NCI-H1048 (cell line): ENCODE results near the gene GNAQ.
"Not testable (repeated sequence)": the region's sequence is repeated elsewhere in the genome, so short reads cannot be mapped to it uniquely, and the experiment has no call there.

Experiments
- DNase-seq: peaks from one replicate; lab custom pipeline; 2025; lab: John Stamatoyannopoulos, UW

Gene GNAQ

DNA sequence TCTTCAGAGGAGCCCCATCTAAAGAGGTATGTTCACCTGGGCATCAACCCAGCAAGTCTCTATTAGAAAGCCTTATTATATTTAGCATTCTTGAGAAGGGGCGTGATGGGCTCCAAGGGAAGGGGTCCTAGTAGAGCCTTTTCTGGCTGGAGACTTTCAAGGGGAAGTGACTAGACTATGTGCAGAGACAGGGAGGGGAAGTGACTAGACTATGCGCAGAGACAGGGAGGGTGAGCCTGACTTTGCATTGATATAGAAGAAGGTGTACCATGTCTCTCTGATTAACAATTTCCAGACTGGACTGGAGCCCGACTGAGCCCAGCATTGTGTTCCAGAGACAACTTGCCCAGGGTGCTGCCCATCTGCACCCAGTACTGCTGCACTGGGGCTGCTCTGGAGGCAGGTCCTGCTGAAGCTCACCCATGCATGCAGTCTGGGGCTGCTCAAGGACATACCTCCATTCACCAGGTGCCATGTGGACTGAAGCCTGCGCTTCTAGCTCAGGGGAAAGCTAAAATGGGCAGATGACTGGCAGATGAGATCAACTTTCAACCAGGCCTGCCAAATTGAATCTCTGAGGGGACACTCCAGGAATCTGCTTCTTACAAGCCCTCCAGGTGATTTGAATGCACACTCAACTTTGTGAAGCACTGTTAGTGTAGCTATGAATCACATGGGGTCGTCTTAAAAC lies 300.5 kb downstream of the GNAQ start:
- DNase-seq = no peak

DNA sequence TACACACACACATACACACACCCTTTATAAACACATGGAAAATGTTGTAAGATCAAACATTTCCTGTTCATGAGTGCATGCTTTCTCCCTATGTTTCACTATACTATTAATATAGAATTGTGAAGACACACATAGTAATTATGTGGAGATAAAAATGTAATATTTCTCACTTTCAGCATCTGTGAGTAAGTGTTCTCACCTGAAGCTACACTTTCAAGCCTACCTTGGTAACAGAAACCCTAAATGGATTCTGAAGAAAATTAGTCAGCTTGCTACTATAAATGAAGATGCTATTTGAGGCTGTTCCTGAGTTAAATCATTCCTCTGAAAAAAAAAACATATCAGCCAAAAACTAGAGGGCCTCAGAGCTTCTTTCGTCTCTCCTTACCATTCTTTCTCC lies 302.4 kb downstream of the GNAQ start:
- no peak for DNase-seq

DNA sequence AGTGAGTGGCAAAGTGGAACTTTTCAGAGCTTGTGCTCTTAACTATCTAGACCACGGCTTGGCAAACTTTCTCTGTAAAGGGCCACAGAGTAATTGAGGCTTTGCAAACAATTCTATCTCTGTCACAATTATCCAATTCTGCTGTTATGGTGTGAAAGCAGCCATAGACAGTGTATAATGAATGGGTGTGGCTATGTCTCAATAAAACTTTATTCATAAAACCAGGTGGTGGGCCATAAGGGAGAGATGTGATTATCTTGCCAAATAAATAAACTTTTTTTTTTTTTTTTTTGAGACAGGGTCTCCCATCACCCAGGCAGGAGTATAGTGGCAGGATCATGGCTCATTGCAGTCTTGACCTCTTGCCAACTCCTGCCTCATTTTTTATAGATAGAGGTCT lies 304.8 kb downstream of the GNAQ start:
- no peak for DNase-seq

DNA sequence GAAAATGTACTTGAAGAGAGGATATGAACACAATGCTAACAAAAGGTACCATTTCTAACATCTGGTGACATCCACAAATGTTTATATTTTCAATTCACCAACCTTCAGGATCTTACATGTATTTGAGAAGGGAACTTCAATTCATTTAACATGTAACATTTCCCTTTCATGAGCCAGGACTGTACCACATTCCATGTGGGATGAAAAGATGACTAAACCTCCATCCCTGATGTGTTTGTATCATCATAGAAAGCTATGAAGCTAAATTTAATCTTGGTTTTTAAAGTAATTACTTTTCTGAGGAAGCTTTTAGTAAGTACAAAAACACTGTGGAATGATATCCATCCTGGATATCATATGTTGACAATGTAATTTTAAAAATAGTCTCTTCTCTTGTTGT lies 305.3 kb downstream of the GNAQ start:
- DNase-seq = no peak

DNA sequence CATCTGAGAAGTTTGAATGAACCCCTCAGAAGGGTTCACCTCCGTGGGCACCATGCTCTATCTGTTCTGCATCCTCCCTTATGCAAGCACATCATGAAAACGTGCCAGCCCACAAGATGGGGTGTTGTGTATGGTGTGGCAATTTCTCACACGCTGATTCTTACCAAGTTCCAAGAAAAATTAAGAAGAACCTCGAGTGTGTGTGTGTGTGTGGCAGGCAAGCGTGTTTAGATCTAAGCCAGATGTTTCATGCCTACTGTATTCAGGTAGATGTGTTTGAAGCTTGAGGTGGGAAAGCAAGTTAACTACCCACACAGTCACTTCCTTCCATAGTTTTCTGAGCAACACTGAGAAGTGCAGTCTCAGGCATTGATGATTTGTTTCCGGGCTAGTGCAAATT lies 305.8 kb downstream of the GNAQ start:
- DNase-seq = no peak

DNA sequence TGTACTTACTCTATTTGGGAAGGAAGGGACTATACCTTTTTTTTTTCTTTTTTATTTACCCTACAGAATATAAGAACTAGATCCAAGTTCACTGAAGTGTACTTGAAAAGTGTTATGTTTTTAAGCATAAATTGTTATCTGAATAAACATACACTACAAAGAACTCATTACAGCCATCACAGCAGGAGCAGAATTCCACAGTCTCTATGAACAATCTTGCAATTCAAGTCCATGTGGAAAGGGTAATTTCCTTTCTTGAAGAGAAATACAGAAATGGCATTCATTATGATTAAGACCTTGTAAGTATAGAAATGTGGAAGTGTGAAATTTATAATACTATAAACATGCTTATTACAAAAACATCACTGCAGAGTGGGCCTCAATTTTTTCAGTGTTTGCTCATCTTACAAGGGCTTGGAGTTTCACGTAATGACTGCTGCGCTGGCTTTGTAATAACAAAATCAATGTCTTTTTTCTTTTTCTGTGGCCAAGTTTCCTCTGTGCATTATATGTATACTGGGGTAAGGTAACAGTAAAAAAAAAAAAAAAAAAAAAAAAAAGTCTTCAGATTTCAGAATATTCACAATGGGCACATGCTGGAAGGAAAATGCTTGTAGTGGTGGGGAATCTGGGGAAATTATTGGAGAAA lies 306.4 kb downstream of the GNAQ start:
- no peak for DNase-seq

DNA sequence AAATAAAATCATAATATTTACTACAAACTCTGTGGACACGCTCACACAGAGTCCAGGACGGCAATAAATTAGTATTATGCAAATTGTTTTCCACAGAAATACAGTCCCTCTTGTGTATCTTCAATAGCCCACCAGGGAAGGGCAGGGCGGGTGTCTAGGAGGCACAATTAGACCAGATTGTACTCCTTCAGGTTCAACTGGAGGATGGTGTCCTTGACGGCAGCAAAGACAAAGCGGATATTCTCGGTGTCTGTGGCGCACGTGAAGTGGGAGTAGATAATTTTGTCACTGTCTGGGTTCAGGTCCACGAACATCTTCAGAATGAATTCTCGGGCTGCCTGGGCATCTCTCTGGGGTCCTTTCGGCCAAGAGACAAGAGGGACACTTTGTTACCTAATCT lies 310.5 kb downstream of the GNAQ start:
- not testable (repeated sequence) for DNase-seq

DNA sequence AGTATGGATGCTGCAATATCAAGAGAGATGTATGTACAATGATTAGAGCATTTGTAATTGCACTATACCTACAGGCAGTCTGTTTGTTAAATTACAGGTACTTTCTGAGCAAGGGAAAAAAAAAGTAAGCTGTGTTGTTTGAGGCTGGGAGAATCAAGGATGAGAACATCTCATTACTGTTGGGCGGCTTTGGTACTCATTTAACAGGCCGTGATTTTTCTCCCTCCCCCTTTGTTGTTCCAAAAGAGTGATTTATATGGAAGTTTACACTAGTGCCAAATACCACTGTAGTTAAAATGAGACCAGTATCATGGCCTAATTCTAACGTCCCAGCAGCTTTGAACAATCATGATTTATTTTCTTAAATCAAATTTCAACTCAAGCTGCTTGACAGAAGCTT lies 312.3 kb downstream of the GNAQ start:
- DNase-seq = no peak

DNA sequence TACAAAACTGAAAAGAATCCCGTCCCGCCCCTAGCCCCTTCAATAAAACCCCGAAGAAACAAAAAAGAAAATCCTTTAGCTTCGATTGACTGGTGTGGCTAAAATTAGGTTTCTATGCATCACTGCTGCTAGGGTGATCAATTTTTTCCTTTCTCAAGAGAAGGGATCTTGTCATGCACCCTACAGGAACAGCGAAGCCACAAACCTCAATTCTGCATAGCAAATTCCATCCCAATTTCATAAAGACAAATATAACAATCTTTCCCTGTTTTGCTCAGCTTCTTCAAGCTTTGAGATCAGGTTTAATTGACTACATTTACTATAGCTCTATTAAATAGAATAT lies 313.3 kb downstream of the GNAQ start:
- not testable (repeated sequence) for DNase-seq

DNA sequence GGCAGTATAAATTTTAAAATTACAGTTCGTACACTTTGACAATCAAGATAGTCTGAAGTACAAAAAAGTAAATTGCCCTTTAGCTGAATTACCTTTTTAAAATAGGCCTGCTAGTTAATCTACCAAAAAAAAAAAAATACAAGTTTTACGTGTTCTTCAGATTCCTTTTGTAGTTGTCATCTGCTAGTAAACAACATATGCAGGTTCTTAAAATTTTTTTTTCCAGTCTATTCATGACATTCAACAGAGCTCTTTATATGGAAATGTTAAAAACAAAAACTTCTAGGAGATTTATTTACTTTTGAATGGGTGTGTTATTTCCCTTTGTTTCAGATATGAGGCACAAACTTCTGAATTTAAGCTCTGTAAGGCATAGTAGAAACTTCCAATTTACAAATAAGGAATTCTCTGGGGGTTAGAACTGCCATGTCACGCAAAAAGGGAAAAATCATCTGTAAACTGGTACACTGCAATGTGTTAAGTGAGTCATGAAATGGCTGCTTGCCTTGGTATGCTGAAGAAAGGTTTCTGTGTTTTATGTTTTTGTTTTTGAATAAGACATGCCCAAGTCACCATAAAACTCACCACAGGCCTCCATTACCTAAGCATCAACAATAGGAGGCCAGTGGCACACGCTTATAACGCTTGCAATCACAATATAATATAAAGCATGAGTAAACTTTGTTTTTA lies 313.9 kb downstream of the GNAQ start:
- not testable (repeated sequence) for DNase-seq

DNA sequence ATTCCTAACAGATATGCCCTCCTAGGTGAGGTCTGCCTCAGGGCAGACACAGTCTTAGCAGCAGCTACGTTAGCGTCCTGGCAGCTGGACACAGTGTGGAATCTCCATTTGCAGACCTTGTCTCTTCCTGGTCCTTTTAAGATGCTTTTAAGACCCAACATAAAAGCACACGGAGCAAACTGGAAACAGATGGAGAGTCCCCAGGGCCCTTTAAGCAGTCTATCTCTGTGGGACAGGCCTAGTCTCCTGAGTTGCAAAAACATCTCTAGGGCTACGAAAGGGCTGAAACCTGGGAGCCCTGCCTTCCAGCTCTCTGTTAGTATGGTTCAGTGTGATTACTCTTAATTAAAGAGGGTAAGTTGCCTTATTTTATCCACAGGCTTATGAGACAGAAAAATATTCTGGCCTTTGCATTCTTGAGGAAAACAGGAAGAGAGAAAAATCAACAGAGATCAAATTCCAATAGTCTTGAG lies 317.5 kb downstream of the GNAQ start:
- no peak for DNase-seq

DNA sequence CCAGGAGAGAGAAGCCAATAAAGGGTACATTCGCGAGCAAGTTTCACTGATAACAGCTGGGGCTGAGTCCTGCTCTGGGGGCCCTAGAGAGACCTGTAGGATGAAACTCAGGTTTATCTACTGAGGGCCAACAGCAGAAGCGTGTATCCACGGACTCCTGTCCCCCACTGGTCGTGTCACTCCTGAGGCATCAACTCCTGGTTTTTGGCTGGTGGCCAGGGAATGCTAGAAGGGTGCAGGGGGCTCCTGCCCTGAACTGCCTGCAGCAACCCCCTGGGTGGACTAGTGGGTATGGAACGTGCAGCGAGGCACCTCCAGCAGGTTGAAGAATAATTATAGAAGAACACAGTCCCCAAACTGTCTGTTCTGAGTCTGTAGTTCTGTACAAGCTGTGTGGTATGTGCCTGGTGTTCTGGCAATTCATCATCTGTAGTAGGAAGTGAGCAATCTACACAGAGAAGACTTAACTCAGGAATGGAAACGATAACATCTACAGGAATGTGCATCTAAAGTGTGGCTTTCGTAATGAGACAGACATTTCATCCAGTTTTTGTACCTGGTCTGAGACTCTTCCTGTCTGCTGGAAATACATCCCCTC lies 319.0 kb downstream of the GNAQ start:
- no peak for DNase-seq

DNA sequence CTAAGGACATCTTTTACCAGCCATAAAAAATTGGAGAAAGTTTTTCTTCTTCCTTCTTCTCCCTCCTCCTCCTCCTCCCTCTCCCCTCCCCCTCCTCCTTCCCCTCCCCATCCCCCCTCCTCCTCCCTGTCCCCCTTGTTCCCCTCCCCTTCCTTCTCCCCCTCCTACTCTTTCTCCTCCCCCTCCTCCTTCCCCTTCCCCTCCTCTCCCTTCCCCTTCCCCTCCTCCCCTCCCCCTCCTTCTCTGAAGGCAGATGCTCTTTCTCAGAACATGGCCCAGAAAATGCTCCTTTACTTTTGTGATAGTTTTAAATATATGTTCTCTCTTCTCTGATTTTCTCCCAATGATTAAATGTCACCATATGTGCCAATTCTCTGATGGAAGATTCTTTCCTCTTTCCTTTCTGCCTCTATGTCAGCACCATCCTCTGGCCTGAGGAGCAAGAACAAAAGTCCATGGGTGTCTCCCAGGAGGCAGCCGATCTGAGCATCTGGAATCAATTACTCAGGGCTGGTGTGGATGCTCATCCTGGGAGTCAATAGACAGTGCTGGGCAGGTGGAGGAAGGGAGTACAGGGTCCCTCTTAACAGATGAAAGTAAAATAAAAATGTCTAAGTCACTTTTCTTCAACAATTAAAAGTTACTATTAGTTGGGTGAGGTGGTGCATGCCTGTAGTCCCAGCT lies 320.5 kb downstream of the GNAQ start:
- no peak for DNase-seq

DNA sequence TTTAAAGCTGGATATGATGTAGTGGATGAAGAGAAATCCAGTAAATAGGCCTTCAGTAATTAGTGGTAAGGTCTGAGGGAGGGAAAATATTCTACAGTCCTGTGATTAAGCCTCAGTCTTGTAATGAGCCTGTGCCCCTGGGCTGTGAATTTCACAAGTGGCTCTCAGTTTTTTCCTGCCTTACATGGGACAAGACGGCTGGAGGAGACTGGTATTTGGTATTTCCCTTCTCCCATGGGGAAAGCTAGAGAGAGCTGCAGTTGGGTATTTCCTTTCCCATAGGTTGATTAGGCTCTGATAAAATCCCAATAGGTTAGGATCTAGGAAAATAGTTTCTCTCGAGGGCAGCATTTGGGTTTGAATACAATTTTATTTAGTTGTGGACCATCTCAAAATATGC lies 321.3 kb downstream of the GNAQ start:
- DNase-seq = no peak

DNA sequence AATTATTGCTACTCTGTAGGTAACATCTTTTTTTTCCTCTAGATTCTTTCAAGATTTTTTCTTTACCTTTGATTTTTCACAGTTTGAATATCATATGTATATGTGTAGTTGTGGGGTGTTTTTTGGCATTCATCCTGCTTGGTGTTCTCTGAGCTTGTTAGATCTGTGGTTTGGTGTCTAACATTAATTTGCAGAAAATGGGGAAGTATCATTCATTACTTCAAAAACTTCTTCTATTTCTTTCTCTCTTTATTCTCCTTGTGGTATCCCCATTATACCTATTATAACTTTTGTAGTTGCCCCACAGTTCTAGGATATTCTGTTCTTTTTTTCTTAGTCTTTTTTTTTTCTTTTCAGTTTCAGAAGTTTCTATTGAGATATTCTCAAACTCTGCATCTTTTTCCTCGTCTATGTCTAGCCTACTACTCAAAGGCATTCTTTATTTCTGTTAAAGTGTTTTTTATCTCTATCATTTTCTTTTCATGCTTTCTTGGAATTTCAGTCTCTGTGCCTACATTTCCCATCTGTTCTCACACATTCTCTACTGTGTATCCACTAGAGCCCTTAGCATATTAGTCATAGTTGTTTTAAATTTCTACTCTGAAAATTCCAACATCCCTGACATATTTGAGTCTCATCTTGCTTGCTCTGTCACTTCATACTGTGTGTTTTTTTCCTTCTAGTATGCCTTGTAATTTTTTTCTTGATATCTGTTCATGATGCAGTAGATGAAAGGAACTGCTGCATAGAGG lies 323.4 kb downstream of the GNAQ start:
- DNase-seq = no peak

DNA sequence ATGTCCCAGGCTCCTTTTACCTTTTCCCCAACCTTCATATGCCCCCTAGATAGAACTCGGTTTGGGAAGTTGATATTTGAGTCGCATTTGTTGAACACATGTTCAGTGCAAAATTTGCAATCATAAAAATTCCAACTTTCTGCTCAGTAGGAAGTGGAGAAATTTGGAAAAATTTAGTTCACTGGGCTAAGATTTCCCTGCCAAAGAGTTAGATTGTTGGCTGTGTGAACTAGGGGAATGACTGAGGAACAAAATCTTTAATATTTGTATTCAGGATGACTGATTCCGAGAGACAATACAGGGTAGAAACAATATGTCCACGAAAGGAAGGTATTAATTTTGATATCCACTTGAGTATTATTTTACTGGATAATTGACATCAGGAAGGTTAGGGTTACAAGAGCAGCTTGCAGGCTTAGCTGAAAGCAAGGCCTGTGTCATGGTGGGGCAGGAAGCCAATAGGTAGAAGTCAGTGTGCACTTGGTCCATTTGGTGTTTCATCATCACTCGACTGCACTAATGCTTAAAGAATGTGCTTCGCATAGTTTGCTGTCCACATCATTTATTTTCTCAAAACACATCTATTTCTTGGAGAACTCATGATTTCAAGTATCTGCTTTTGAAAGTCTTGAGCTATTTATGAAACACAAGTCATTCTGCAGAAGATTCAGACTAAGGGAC lies 324.1 kb downstream of the GNAQ start:
- no peak for DNase-seq

DNA sequence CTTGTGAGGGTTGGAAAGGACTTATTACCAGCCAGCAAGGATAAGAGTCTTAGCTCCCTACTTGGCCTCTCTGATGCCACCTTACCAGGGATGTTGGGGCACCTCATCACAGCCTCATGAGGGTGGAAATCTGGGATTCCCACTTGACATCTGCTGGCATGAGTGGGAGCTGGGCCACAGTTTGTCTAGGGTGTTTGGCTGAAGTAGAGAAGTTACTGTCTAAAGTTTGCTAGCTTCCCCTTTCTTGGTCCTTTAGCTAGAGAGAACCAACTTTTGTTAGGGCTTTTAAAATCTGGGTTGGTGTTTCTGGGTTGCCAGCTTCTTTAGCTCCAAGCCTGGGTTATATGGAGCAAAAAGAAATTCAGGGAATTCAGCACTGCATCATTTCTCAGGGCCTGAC lies 326.0 kb downstream of the GNAQ start:
- no peak for DNase-seq

DNA sequence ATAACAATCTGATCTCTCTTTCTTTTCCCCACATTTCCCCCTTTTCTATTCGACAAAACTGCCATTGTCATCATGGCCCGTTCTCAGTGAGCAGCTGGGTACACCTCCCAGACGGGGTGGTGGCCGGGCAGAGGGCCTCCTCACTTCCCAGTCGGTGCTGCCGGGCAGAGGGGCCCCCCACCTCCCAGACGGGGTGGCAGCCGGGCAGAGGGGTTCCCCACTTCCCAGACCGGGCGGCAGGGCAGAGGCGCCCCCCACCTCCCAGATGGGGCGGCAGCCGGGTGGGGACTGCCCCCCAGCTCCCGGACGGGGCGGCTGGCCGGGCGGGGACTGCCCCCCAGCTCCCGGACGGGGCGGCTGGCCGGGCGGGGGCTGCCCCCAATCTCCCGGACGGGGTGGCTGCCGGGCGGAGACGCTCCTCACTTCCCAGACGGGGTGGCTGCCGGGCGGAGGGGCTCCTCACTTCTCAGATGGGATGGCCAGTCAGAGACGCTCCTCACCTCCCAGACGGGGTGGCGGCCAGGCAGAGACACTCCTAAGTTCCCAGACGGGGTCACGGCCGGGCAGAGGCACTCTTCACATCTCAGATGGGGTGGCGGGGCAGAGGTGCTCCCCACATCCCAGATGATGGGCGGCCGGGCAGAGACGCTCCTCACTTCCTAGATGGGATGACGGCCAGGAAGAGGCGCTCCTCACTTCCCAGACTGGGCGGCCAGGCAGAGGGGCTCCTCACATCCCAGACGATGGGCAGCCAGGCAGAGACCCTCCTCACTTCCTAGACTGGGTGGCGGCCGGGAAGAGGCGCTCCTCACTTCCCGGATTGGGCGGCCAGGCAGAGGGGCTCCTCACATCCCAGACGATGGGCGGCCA lies 328.9 kb downstream of the GNAQ start:
- DNase-seq = not testable (repeated sequence)

DNA sequence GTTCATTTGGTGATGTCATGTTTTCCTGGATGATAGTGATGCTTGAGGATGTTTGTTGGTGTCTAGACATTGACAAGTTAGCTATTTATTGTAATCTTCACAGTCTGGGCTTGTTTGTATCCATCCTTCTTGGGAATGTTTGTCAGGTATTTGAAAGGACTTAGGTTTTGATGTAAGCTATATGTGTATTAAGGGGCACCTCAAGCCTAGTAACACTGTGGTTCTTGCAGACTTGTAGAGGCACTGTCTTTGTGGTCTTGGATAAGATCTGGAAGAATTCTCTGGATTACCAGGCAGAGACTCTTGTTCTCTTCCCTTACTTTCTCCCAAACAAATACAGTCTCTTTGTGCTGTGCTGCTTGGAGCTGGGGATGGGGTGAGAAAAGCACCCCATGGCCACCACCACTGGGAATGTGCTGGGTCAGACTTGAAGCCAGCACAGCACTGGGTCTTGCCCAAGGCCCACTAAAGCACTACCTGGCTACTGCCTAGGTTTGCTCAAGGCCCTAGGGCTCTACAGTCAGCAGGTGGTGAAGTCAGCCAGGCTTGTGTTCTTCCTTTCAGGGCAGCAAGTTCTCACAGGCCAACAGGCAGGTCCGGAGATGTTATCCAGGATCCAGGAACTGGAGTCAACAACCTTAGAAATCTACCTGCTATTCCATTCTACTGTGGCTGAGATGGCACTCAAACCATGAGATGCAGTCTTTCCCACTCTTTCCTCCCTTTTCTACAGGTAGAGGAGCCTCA lies 334.2 kb downstream of the GNAQ start:
- no peak for DNase-seq
